GM21529 (cell line): Measurements from ENCODE around the gene KBTBD7.
"Not testable (repeated sequence)": the region's sequence is repeated elsewhere in the genome, so short reads cannot be mapped to it uniquely, and the experiment has no call there.

Experiments
- ATAC-seq: cut with Tn5 transposase; IDR thresholded peaks from one replicate; pipeline ENCODE4 v1.9.1; 2021; ENCODE audit not compliant: unreplicated experiment

The KBTBD7 gene

GRCh38 chr13:41199526-41199925 is 5.2 kb upstream of the KBTBD7 start:
- ATAC-seq: no peak

- ATAC-seq: no peak
These were observed 4.7 kb upstream of the KBTBD7 start for GRCh38 chr13:41199079-41199478.

GRCh38 chr13:41196620-41197019 is 2.3 kb upstream of the KBTBD7 start:
- ATAC-seq: no peak

GRCh38 chr13:41196011-41196410 is 1.6 kb upstream of the KBTBD7 start:
- ATAC-seq: no peak

GRCh38 chr13:41193469-41193868 is 900 bp downstream of the KBTBD7 start:
- ATAC-seq: no peak

GRCh38 chr13:41188584-41188983 is 5.8 kb downstream of the KBTBD7 start:
- no peak for ATAC-seq

GRCh38 chr13:41186481-41186880 is 7.9 kb downstream of the KBTBD7 start:
- ATAC-seq: no peak

- no peak for ATAC-seq
These were observed 12.1 kb downstream of the KBTBD7 start for GRCh38 chr13:41182231-41182630.

- ATAC-seq: no peak
These were observed 14.6 kb downstream of the KBTBD7 start for GRCh38 chr13:41179593-41180250.

GRCh38 chr13:41178040-41178439 is 16.3 kb downstream of the KBTBD7 start:
- ATAC-seq: no peak

- ATAC-seq: no peak
These were observed 16.8 kb downstream of the KBTBD7 start for GRCh38 chr13:41177616-41178015.

- not testable (repeated sequence) for ATAC-seq
These were observed 18.8 kb downstream of the KBTBD7 start for GRCh38 chr13:41175576-41175975.

GRCh38 chr13:41162151-41162550 is 32.2 kb downstream of the KBTBD7 start:
- ATAC-seq: no peak

GRCh38 chr13:41159174-41159573 is 35.2 kb downstream of the KBTBD7 start:
- ATAC-seq: no peak

- no peak for ATAC-seq
These were observed 37.2 kb downstream of the KBTBD7 start for GRCh38 chr13:41157048-41157717.

- ATAC-seq: no peak
These were observed 37.7 kb downstream of the KBTBD7 start for GRCh38 chr13:41156620-41157019.

GRCh38 chr13:41154042-41154441 is 40.3 kb downstream of the KBTBD7 start:
- no peak for ATAC-seq

GRCh38 chr13:41152005-41152404 is 42.4 kb downstream of the KBTBD7 start:
- no peak for ATAC-seq

GRCh38 chr13:41150058-41150457 is 44.3 kb downstream of the KBTBD7 start:
- ATAC-seq: no peak

GRCh38 chr13:41148419-41149283 is 45.7 kb downstream of the KBTBD7 start:
- no peak for ATAC-seq

GRCh38 chr13:41145136-41145908 is 49.0 kb downstream of the KBTBD7 start:
- no peak for ATAC-seq
